Naive thymus-derived CD8-positive, alpha-beta T cell (primary cell): ENCODE data around the gene C13orf46. TPM values are rescaled to one million over a fixed set of nuclear protein-coding genes. Genes with fewer than 3 reads are reported as not detected.

Source experiments
- ATAC-seq, 2 donors: fragments of 150-1000 bp; cut with Tn5 transposase in 1 of 2; sonication (Bioruptor Pico), chemical (Tn5 transposase) in 1 of 2; 1 replicate in 1 of 2; 2 replicates in 1 of 2; pipeline ENCODE4 v1.10.0; 2021; ENCODE audit warnings: mild to moderate bottlenecking in 2 of 2, moderate library complexity in 2 of 2
- POLR2A ChIA-PET: fragments of 350-600 bp; sonication (Branson Sonifier 250); formaldehyde crosslinking; loops from one replicate; lab custom pipeline; 2021; ENCODE audit warnings: antibody characterized with exemption; lab: Charles Lee
- DNase-seq, 10 donors: peaks; one replicate each; pipeline versions ENCODE4 v3.0.0 to v3.0.0-alpha.2; 2020 to 2022
- H3K27ac Mint-ChIP-seq, 10 donors: one replicate each; pipeline ENCODE4 v1.8.0; 2020 to 2022; ENCODE audit warnings: mild to moderate bottlenecking in 10 of 10, mixed read lengths in 10 of 10, moderate library complexity in 4 of 10, inconsistent platforms in 1 of 10
- H3K27me3 Mint-ChIP-seq, 5 donors: one replicate each; pipeline ENCODE4 v1.8.0; 2021 to 2022; ENCODE audit warnings: mixed read lengths in 5 of 5
- H3K36me3 Mint-ChIP-seq, 3 donors: one replicate each; pipeline ENCODE4 v1.8.0; 2020 to 2022; ENCODE audit warnings: mixed read lengths in 3 of 3, mild to moderate bottlenecking in 2 of 3, inconsistent platforms in 1 of 3
- H3K4me1 Mint-ChIP-seq, 4 donors: one replicate each; pipeline ENCODE4 v1.8.0; 2021 to 2022; ENCODE audit warnings: mixed read lengths in 4 of 4
- H3K4me3 Mint-ChIP-seq, 10 donors: one replicate each; pipeline ENCODE4 v1.8.0; 2020 to 2022; ENCODE audit warnings: mild to moderate bottlenecking in 10 of 10, mixed read lengths in 10 of 10, moderate library complexity in 6 of 10, inconsistent platforms in 1 of 10
- H3K9me3 Mint-ChIP-seq, 9 donors: one replicate each; pipeline ENCODE4 v1.8.0; 2020 to 2022; ENCODE audit warnings: mixed read lengths in 9 of 9, mild to moderate bottlenecking in 3 of 9, inconsistent platforms in 1 of 9, moderate library complexity in 1 of 9
- polyA plus RNA-seq, 3 donors: library from polyadenylated mRNA; unstranded; fragments of 300-500 nt; fragmentation: Illumina TruSeq; gene quantifications; one replicate each; pipeline ENCODE4 v1.2.3, GENCODE V29; 2021
- total RNA-seq, 8 experiments: library from RNA in 2 of 8; stranded (reverse) in 2 of 8; gene quantifications; one replicate each; pipeline ENCODE4 v1.2.3 and lab custom pipeline; 2021 to 2026

Gene C13orf46
- total and polyA plus RNA-seq, 5 experiments from 2014 or later, result 0.43 to 16.2 (median 1.8) TPM

DNA sequence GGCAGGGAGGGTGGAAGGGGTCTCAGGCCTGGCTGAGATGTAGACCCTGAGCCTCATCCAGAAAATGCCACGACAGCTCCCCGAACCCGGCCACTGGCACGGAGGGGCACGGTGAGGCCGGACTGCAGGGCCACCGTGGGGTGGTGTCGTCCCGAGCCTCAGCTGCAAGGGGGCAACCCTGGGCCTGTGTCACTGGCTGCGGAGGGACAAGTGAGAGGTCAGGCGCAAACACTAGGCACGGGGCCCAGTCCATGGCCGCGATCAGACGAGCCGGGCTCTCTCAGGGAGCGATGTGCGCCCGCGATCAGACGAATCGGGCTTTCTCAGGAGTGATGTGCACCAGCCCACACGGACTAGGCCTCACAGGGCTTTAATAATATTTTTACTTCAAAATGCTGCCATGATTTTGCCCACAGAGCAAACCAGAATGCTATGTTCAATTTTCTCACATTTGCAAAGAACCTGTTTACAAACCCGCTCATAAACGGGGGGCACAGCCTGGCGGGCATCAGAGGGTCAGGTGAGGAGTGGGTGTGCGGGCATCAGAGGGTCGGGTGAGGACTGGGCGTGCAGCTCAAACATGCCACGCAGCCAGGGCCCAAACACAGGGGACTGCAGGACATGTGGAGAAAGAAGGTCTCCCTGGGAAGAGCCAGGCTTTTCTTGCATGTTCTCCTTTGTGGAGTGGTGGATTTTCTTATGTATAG is 42.6 kb upstream of the C13orf46 start:
- Mint-ChIP-seq H3K4me3 (peak overlapping the region in 3 of 10 donors; percentile 28 to 57 (median 45)), H3K27ac (peak overlapping the region in 7 of 10 donors; percentile 11 to 75 (median 66)), H3K36me3 (peaks cover 0 to 57% (median 8%) of the 10 kb centered on the region in 3 donors), H3K4me1 (peaks cover 0 to 2% (median under 1%) of the 10 kb centered on the region in 4 donors), H3K9me3 (no peaks in the 10 kb centered on the region), H3K27me3 (no peaks in the 10 kb centered on the region)
- POLR2A ChIA-PET, result interaction anchor here (0.5 to 1.3 kb wide), 5 partner anchors 42 to 94 kb away, joined by 3 to 4 read pairs (median 3); no protein-coding TSS in a partner anchor
- DNase-seq (no peak), ATAC-seq (no peak)

DNA sequence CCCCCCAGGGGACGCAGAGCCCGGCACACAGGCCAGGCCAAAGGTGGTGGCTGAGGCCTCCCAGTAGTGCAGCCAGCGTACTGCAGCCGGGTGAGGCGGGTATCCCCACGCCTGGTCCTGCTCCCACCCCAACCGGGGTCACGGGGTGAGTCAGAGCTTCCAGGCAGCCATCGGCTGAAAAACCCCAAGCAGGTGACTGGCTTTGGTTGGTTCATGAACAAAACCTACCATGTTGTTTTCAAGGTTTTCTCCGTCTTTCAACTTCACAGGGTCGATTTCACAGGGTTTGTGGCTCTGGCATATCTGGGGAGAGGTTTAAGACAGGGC is 42.1 kb upstream of the C13orf46 start:
- peak overlapping the region in 7 of 10 donors; percentile 11 to 86 (median 63) for H3K27ac Mint-ChIP-seq
- peaks cover 3 to 52% (median 12%) of the 10 kb centered on the region in 3 donors for H3K36me3 Mint-ChIP-seq
- DNase-seq (no peak), ATAC-seq (no peak)
- POLR2A ChIA-PET, result interaction anchor here (0.8 to 1.3 kb wide), 4 partner anchors 42 to 94 kb away, joined by 3 to 4 read pairs (median 3); no protein-coding TSS in a partner anchor
- H3K4me1 Mint-ChIP-seq, result peaks cover 2 to 6% (median 4%) of the 10 kb centered on the region in 4 donors
- H3K27me3 Mint-ChIP-seq, result no peaks in the 10 kb centered on the region
- H3K9me3 Mint-ChIP-seq, result peaks cover 0 to 2% (median 0%) of the 10 kb centered on the region in 9 donors
- peak overlapping the region in 3 of 10 donors; percentile 28 to 57 (median 28) for H3K4me3 Mint-ChIP-seq

DNA sequence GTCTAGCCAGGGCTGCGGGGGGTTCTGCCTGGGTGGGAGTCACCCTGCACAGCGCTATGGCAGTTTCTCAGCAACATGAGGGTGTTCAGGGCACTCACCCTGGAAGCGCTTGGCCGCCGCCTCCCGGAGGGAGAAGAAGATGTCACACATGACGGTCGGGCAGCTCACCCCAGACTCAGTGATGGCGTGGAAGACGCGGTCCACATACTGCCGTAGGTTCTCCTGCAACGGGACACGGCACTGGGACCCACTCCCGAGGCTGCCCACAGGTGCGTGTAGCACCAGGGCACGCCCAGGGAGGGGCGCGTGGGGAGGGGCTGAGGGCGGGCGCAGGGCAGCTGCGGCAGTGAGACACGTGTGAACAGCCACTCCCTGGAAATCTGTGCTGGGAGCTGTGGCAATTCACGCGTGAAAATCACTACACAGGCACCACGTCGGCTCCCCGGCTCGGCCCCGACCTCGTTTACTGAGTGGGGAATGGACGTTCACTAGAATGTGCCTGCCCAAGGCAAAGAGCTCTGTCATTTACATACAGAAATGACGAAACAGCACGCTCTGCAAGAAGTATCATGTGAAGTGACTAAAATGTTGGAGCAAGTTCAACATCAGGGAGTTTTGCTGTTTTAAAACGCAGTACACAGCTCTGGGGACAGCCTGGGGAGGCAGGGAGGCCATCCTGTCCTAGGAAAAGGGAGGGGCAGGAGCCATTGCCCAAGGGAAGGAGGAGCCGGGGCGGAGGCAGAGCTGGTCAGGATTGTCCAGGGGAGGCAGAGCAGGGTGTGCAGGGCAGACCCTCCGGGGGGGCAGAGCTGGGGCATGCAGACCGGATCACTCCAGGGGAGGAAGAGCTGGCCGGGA is 41.5 kb upstream of the C13orf46 start:
- ATAC-seq, result no peak
- H3K36me3 Mint-ChIP-seq, result peaks cover 6 to 46% (median 14%) of the 10 kb centered on the region in 3 donors
- POLR2A ChIA-PET, result interaction anchor here (0.6 to 1.3 kb wide), 4 partner anchors 80 to 212 kb away, joined by 3 to 4 read pairs (median 3); no protein-coding TSS in a partner anchor
- peak overlapping the region in 1 of 10 donors; percentile 12 for H3K4me3 Mint-ChIP-seq
- peak in 1 of 10 donors; percentile 51 for DNase-seq
- no peaks in the 10 kb centered on the region for H3K27me3 Mint-ChIP-seq
- H3K9me3 Mint-ChIP-seq, result peaks cover 0 to 3% (median 0%) of the 10 kb centered on the region in 9 donors
- H3K27ac Mint-ChIP-seq, result peak overlapping the region in 4 of 10 donors; percentile 14 to 86 (median 48)
- peaks cover 3 to 8% (median 7%) of the 10 kb centered on the region in 4 donors for H3K4me1 Mint-ChIP-seq

DNA sequence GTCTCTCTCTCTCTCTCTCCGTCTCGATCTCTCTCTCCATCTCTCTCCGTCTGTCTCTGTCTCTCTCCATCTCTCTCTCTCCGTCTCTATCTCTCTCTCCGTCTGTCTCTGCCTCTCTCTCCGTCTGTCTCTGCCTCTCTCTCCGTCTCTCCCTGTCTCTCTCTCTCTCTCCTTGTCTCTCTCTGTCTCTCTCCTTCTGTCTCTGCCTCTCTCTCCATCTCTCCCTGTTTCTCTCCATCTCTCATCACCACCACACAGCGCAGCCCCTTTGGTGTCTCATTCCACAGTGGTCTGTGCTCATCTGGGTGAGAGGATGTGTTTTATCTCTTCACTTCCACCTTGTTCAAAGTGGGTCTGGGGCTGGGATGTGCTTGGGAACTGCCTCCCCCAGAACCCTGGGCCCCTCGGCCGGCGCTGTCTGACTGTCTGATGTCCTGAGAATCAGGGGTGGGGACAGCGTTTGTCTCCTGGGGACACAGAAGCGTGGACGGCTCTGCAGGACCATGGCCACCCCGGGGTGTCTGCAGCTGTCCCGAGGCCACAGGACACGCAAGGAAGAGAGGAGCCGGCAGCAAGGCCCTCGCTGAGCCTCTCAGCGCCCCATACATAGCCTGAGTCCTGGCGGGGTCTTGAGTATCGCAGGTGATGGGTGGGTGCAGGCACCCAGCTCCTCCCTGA is 40.2 kb upstream of the C13orf46 start:
- POLR2A ChIA-PET, result interaction anchor here (1.0 kb wide), 1 partner anchor 117 kb away, joined by 3 read pairs; no protein-coding TSS in a partner anchor
- Mint-ChIP-seq H3K36me3 (peaks cover 6 to 53% (median 19%) of the 10 kb centered on the region in 3 donors), H3K4me1 (peaks cover 3 to 8% (median 7%) of the 10 kb centered on the region in 4 donors), H3K4me3 (no peak overlapping the region), H3K27me3 (no peaks in the 10 kb centered on the region), H3K27ac (no peak overlapping the region), H3K9me3 (peaks cover 0 to 3% (median 0%) of the 10 kb centered on the region in 9 donors)
- ATAC-seq, result no peak
- DNase-seq, result no peak

DNA sequence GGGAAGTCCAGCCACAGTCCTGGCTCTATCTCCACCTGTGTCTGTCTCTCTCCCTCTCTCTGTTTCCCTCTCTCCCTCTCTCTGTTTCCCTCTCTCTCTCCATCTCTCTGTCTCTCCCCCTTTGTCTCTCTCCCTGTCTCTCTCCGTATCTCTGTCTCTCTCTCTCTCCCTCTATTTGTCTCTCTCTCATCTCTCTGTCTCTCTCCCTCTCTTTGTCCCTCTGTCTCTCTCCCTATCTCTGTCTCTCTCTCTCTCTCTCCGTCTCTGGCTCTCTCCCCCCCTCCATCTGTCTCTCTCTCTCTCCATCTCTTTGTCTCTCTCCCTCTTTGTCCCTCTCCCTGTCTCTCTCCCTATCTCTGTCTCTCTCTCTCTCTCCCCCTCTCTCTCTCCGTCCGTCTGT is 39.5 kb upstream of the C13orf46 start:
- Mint-ChIP-seq H3K4me1 (peaks cover 3 to 7% (median 6%) of the 10 kb centered on the region in 4 donors), H3K36me3 (peaks cover 6 to 52% (median 21%) of the 10 kb centered on the region in 3 donors), H3K27me3 (no peaks in the 10 kb centered on the region), H3K4me3 (no peak overlapping the region), H3K9me3 (peaks cover 0 to 3% (median 0%) of the 10 kb centered on the region in 9 donors), H3K27ac (no peak overlapping the region)
- no peak for DNase-seq
- no peak for ATAC-seq
- POLR2A ChIA-PET, result no interaction called here

DNA sequence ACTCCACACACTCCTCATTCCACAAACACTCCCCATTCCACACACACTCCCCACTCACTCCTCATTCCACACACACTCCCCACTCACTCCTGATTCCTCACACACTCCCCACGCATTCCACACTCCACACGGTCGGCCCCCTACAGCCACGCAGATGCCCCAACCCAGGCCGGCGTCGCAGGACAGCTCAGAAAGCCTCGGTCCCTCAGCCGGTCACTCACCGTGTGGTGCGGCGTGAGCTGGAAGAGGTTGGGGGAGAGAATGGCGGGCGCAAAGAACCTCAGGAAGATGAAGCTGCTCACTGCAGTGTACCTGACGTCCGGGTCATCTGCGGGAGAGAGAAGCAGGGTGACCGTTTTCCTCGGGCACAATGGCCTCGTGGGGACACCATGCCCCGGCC is 39.0 kb upstream of the C13orf46 start:
- peaks cover 3 to 7% (median 6%) of the 10 kb centered on the region in 4 donors for H3K4me1 Mint-ChIP-seq
- H3K36me3 Mint-ChIP-seq, result peaks cover 6 to 47% (median 21%) of the 10 kb centered on the region in 3 donors

DNA sequence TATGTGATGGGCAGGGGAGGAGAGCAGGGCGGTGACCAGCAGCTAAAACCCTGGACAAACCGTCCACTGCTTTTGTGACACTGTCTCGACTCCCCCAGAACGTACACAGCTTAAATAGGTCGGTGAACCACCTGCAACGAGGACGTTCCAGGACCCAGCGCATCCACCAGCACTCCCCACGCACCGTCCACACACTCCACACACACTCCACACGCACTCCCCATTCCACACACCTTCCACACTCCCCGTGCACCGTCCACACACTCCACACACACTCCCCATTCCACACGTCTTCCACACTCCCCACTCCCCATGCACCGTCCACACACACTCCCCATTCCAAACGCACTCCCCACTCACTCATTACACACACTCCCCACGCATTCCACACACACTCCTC is 38.3 kb upstream of the C13orf46 start:
- DNase-seq (peak in 1 of 10 donors; percentile 58), ATAC-seq (no peak)

More for the DNA sequence above, 39.0 kb upstream of the C13orf46 start:
- ATAC-seq (no peak), DNase-seq (peak in 1 of 10 donors; percentile 15)
- POLR2A ChIA-PET, result interaction anchor here (0.6 kb wide), 1 partner anchor 9 kb away, joined by 3 read pairs; no protein-coding TSS in a partner anchor
- peaks cover 0 to 3% (median 0%) of the 10 kb centered on the region in 9 donors for H3K9me3 Mint-ChIP-seq
- no peaks in the 10 kb centered on the region for H3K27me3 Mint-ChIP-seq
- H3K4me3 Mint-ChIP-seq, result no peak overlapping the region
- no peak overlapping the region for H3K27ac Mint-ChIP-seq

DNA sequence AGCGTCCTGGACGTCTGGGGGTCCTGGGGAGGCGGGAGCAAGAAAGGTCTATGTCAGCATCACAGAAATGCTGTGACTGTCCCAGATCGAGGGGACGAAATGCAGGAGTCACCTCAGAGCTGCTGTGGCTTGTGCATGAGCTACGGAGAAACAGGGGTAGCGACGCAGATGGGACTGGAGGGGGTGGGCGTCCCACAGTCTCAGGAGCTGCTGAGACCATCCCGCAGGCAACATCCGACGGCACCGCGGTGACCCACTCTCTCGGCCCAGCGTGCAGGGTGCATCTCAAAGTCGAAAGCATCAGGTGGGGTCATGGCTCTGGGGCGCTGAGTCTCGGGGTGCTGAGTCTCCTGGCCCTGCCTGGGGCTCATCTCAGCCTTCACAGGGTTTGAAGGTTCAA is 37.4 kb upstream of the C13orf46 start:
- Mint-ChIP-seq H3K4me3 (peak overlapping the region in 8 of 10 donors; percentile 7 to 58 (median 32)), H3K27me3 (no peaks in the 10 kb centered on the region), H3K36me3 (peaks cover 6 to 34% (median 15%) of the 10 kb centered on the region in 3 donors), H3K9me3 (peaks cover 0 to 4% (median 0%) of the 10 kb centered on the region in 9 donors), H3K4me1 (peaks cover 3 to 7% (median 6%) of the 10 kb centered on the region in 4 donors), H3K27ac (peak overlapping the region in 9 of 10 donors; percentile 7 to 90 (median 77))
- DNase-seq (peak in 1 of 10 donors; percentile 57), ATAC-seq (peak; percentile 10 to 21)
- POLR2A ChIA-PET, result interaction anchor here (0.8 to 1.1 kb wide), 2 partner anchors 14 to 209 kb away, joined by 3 read pairs; no protein-coding TSS in a partner anchor

More for the DNA sequence above, 38.3 kb upstream of the C13orf46 start:
- Mint-ChIP-seq H3K4me3 (no peak overlapping the region), H3K4me1 (peaks cover 3 to 8% (median 7%) of the 10 kb centered on the region in 4 donors), H3K27me3 (no peaks in the 10 kb centered on the region), H3K36me3 (peaks cover 6 to 43% (median 21%) of the 10 kb centered on the region in 3 donors), H3K9me3 (peaks cover 0 to 4% (median 0%) of the 10 kb centered on the region in 9 donors), H3K27ac (no peak overlapping the region)
- POLR2A ChIA-PET, result interaction anchor here (0.7 to 1.1 kb wide), 3 partner anchors 13 to 926 kb away, joined by 3 read pairs; no protein-coding TSS in a partner anchor

DNA sequence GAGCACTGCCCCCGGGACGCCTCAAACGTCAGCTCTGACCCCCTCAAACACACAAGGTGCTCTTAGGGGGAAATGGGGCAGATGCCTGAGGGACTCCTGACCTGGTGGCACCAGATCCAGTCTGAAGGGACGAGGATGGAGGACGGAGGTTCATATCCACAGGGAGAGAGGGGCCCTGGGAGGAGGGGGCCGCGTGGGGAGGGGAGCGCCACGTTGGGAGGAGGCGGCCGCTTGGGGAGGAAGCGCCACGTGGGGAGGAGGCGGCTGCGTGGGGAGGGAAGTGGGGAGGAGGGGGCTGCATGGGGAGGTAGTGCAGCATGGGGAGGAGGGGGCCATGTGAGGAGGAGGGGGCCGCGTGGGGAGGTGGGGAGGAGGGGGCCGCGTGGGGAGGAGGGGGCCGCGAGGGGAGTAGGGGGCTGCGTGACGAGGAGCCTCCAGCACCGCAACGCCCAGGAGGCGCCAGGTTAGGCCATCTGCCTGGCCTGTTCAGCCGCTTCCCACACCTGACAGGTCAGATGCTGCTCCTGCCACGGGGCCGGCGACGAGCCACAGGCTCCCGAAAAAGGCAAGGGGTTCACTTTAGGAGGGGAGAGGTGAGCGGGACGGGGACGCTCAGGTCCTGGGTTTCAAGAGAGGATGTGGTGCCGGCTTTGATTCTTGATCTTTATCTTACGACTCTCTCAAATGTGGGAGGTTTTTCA is 36.7 kb upstream of the C13orf46 start:
- Mint-ChIP-seq H3K4me3 (peak overlapping the region in 5 of 10 donors; percentile 10 to 58 (median 35)), H3K4me1 (peaks cover 3 to 7% (median 6%) of the 10 kb centered on the region in 4 donors), H3K27ac (peak overlapping the region; percentile 7 to 90 (median 77)), H3K36me3 (peaks cover 6 to 28% (median 14%) of the 10 kb centered on the region in 3 donors), H3K9me3 (peaks cover 0 to 4% (median 0%) of the 10 kb centered on the region in 9 donors), H3K27me3 (no peaks in the 10 kb centered on the region)
- ATAC-seq (peak; percentile 51 to 81), DNase-seq (peak in 8 of 10 donors; percentile 14 to 64 (median 37))
- POLR2A ChIA-PET, result no interaction called here

DNA sequence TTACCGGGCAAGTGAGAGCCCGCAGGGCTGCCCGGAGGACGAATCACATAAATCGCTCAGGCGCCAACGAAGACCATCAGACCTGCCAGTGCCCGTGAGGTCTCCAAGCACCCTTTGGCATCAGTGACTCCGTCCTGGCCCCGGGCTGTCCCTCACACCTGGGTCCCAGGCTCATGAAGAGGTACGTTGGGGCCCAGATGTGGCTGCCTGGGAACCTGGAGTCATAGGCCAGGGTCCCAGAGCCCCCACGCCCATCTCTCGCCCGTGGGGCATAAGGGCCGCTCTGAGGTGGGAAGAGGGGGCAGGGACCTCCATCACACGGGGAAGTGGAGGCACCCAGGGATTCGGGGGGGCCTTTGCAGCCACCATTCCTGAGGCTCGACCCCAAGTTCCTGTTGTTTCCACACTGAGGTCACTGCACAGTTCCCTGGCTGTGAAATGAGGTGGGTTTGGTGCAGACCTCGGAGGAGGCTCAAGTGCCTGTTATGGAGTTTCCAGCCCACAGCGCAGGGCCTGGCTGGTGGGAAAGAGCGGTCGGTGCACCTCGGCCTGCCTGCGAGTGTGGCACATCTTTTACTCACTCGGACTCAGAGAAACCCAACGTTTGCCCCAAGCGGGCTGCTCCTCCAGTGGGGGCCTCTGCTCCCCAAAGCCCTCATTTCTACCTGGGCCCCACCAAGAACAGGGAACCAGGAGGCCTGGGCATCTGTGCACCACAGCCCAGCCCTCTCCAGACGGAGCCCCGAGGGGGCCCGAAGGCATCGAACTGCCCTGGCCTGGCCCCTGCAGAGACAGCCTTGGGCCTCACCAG is 35.9 kb upstream of the C13orf46 start:
- Mint-ChIP-seq H3K27ac (peak overlapping the region in 4 of 10 donors; percentile 19 to 73 (median 44)), H3K4me3 (no peak overlapping the region), H3K27me3 (no peaks in the 10 kb centered on the region), H3K9me3 (peaks cover 0 to 4% (median 0%) of the 10 kb centered on the region in 9 donors), H3K4me1 (peaks cover 3 to 11% (median 7%) of the 10 kb centered on the region in 4 donors), H3K36me3 (peaks cover 6 to 28% (median 14%) of the 10 kb centered on the region in 3 donors)
- ATAC-seq (no peak), DNase-seq (peak in 1 of 10 donors; percentile 35)
- POLR2A ChIA-PET, result no interaction called here
